ENCODE data around the gene RALGPS2.
"Not testable (repeated sequence)": the region's sequence is repeated elsewhere in the genome, so short reads cannot be mapped to it uniquely, and the experiment has no call there.

The RALGPS2 gene

GRCh38 chr1:178781533-178782330 is 56.7 kb downstream of the RALGPS2 start:
- no peak for DNase-seq (ENCODE audit: low read depth in 2 of 2)

DNA sequence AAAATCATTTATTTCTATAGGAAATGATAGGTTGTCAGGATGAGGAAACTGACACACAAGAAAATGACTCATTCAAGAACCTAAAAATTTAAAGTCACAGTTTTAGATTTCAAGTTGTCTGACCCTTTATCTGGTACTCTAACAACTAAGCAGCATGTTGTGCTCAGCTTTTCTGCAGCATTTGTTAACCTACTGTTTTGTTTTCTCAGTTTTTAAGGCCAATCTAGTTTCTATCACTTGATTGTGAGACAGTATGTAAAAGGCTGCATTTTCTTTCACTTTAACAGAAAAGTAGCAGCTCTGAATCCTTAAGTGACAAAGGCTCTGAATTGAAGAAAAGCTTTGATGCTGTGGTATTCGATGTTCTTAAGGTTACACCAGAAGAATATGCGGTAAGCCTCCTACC is 59.1 kb downstream of the RALGPS2 start:
- DNase-seq (ENCODE audit: low read depth in 2 of 2), result no peak

DNA sequence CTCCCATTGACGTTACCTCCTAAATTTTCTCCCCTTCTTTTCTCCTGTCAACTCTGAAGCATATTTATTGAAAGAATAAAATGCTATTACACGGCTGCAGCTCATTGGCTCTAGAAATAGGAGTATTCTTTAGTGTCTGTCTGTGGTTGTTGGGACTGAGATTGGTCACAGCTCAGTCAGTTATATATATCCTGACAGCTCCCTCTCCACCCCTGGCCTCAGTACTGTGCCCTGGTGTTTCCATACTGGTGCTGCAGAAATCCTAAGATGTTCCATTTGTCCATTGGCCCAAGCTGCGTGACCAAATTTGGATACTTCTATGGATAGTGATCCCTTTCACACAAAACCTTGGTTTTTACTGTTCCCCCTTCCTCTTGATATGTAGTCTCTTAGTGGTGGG is 67.3 kb downstream of the RALGPS2 start:
- no peak for DNase-seq (ENCODE audit: low read depth in 2 of 2)

- no peak for DNase-seq (ENCODE audit: low read depth in 2 of 2)
Observed at GRCh38 chr1:178796013-178796412, 71.0 kb downstream of the RALGPS2 start.

DNA sequence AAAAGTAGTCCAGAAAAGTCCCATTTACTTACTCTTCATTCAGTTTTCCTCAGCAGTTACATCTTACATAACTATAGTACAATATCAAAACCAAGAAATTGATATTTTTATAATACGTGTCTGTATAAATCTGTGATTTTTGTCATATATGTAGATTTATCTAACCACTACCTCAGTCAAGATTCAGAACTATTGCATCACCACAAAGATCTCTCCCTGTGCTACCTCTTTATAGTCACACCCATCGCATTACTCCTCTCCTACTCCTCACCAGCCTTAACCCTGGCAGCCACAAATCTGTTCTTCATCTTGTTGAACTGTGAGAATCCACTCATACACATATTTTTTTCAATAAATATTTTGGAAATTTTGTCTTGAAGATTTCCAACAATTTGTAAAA is 72.5 kb downstream of the RALGPS2 start:
- no peak for DNase-seq (ENCODE audit: low read depth in 2 of 2)

DNA sequence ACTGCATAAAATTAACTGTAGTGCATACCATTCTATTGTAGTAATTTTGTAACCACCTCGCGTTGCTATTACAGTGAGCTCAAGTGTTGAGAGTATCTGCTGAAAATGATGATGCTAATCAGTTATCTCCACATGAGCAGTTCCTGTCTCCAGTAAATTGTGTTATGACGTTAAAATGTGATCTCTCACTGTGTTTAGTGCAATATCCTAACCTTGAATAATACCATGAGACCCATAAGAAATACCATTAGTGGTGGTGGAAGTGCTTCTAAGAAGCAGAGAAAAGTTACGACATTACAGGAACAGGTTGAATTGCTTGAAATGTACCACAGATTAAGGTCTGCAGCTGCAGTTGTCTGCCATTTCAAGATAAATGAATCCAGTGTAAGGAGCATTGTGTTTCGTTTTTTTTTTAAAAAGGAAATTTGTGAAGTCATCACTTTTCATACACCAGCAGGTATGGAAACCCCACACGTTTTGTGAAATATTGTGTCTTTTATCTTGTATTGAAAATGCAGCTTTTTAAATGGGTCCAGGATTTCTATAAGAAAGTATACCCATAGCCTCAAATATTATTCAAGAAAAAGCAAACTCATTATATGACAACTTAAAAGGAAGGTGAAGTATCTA is 73.3 kb downstream of the RALGPS2 start:
- DNase-seq (ENCODE audit: low read depth in 2 of 2), result no peak

DNA sequence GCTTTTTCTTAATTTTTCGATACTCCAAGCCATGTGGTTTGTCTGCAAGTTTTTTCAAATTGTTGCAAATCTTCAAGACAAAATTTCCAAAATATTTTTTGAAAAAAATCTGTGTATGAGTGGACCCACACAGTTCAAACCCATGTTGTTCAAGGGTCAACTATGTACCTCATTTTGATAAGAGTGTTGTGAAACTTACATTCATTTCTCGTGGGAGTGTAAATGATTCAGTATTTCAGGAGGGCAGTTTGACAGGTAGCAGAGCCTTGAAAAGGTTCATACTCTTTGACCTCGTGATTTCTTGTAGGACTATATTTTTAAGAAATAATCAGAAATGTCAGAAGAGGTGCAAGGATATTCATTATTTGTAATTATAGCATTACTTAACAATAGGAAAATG is 77.8 kb downstream of the RALGPS2 start:
- no peak for DNase-seq (ENCODE audit: low read depth in 2 of 2)

DNA sequence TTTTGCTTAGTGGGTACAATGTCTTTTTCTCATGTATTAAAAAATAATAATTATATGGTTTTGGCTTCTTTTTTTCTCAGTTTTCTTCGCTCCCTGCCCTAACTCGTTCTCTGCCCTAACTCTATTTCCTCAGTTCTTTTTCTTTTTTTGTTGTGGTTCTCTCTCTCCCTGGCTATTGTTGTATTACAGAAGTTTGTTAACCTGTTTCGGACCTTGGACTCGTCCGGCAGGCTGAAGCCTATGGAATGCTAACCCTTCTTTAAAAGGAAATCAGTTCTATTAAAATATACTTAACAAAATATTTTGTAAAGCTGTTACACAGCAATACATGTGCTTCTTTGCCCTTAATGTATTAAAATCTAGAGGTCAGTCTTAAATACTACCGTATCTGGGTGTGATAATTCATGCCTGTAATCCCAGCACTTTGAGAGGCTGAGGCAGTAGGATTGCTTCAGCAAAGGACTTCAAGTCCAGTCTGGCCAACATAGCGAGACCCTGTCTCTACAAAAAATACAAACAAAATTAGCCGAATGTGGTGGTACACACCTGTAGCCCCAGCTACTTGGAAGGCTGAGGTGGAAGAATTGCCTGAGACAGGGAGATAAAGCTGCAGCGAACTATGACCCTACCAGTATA is 81.7 kb downstream of the RALGPS2 start:
- DNase-seq (ENCODE audit: low read depth in 2 of 2), result no peak

DNA sequence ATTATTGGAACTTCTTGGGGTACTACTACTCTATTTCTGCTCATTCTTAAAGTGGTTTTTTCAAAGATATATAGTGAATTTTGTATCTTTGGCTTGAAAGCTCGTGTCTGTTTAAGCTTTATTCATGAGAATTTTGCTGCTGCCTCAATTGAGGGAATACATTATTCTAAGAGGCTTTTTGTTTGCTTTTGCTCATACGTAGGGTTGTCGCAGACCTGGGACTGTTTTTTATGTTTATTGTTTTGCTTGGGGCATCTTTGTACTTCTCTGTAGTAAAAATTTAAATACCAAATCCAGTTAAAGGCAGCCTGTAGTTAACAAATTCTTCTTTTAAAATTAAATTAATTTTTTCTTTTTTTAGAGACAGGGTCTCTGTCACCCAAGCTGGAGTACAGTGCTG is 83.5 kb downstream of the RALGPS2 start:
- no peak for DNase-seq (ENCODE audit: low read depth in 2 of 2)

DNA sequence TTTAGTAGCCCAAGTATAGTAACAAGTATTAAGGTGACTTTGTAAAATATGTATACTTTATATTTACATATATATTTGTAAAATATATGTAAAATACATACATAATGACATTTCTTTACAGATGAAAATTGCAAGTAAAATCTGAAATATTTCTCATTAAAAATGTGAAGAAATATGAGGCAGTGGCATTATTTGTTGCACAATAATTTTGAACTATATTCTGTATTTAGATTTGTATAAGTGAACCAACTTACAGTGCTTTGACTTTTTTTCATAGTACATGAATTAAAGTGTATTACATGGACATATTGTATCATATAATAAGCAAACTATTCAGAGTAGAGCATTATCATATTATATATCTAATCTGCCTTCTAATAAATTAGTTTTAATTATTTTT is 85.5 kb downstream of the RALGPS2 start:
- DNase-seq (ENCODE audit: low read depth in 2 of 2), result no peak

- DNase-seq (ENCODE audit: low read depth in 2 of 2), result no peak
Observed at GRCh38 chr1:178818416-178818815, 93.4 kb downstream of the RALGPS2 start.

DNA sequence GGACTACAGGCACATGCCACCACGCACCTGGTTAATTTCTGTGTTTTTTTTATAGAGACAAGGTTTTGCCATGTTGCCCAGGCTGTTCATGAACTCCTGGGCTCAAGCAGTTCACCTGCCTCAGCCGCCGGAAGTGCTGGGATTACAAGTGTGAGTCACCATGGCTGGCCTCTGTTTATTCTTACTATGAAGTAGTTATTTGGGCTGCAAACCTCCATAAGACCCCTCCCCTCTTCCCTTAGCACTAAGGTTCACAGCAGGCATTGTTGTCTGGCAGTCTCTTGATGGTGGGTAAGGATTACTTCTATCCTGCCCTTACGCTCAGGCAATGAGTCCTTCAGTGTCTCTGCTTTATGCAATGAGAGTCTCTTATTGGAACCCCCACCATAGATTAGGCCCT is 94.1 kb downstream of the RALGPS2 start:
- no peak for DNase-seq (ENCODE audit: low read depth in 2 of 2)

GRCh38 chr1:178821134-178821866 is 96.3 kb downstream of the RALGPS2 start:
- DNase-seq (ENCODE audit: low read depth in 2 of 2), result no peak

GRCh38 chr1:178825167-178825566 is 100.1 kb downstream of the RALGPS2 start:
- no peak for DNase-seq (ENCODE audit: low read depth in 2 of 2)

DNA sequence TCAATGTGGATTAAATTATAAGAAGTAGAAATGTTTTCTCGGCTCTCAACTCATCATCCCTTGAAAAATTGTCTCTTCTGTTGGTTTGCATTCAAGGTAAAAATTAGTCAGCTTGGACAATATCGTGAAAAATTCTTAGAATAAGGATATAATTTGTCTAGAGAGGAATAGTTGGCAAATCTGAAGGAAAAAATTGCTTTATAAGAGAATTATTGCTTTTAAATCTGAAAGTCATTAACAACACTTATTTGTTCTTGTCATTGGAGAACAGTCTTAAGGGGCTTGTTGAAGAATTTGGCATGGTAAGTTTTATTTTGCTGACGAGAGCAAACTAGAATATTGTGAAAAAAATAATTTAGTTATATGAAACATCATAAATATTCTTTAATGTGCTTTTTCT is 119.4 kb downstream of the RALGPS2 start:
- no peak for DNase-seq (ENCODE audit: low read depth in 2 of 2)

GRCh38 chr1:178846306-178846705 is 121.3 kb downstream of the RALGPS2 start:
- DNase-seq (ENCODE audit: low read depth in 2 of 2), result no peak

DNA sequence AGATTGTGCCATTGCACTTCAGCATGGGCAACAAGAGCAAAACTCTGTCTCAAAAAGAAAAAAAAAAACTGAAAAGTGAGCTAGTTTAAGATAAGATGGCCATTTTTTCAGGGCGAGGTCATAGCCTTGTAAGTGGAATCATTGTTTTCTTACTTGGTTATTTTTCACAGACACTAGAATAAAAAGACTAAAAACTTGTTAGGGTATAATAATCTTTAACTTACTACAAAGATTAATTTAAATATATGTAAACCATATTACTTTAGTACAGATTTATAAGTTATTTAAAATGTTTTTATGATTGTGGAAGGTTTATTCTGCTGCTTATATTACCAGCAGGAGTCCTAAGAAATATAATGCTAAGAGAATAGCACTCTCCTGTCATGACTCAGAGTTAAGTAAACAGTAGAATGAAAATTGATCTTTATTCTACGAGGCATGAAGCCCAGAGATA is 122.4 kb downstream of the RALGPS2 start:
- DNase-seq (ENCODE audit: low read depth in 2 of 2), result no peak

DNA sequence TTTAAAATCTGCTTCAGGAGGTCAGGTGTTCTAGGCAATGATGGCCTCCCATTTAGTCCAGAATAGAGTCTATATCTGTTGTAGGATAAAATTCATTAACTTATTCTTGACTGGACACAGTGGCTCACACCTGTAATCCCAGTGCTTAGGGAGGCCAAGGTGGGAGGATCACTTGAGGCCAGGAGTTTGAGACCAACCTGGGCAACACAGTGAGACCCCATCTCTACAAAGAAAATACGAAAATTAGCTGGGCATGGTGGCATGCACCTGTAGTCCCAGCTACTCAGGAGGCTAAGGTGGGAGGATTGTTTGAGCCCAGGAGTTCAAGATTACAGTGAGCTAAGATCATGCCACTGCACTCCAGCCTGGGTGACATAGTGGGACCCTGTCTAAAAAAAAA is 122.9 kb downstream of the RALGPS2 start:
- not testable (repeated sequence) for DNase-seq (ENCODE audit: low read depth in 2 of 2)

- DNase-seq (ENCODE audit: low read depth in 2 of 2), result no peak
Observed at GRCh38 chr1:178849918-178850317, 124.9 kb downstream of the RALGPS2 start.

DNA sequence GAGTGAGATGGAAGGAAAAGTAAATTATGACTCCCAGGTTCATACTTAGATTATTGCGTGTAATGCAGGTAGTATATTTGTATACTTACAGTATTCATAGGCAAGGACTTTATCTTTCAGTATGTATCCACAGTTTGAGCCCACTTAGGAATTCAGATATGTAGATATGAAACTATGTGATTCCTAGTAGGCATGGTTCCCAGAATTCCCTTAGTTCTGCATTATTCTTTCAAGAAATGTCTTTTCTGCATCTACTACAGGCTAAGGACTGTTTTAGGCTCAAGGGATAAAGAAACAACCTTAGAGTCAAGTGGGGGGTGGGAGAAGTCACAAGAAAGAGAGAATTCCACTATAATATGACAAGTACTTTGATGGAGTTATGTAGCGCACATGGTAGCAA is 132.1 kb downstream of the RALGPS2 start:
- no peak for DNase-seq (ENCODE audit: low read depth in 2 of 2)

DNA sequence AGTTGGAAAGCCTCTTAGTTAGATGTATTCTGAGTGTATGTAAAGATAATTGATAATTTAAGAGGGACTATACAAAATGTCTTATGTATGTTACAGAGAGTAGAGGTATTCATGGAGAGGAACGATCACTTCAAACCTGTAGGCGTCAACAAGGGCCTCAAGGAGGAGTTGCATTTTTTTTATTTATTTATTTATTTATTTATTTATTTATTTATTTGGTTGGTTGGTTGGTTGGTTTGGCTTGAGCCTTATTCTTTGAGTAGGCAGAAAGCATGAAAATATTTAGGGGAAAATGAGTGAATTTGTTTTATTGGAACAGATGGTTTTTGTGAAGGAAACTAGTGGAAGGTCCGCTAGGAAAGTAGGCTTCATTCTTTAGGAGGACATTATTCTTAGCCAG is 137.4 kb downstream of the RALGPS2 start:
- no peak for DNase-seq (ENCODE audit: low read depth in 2 of 2)

DNA sequence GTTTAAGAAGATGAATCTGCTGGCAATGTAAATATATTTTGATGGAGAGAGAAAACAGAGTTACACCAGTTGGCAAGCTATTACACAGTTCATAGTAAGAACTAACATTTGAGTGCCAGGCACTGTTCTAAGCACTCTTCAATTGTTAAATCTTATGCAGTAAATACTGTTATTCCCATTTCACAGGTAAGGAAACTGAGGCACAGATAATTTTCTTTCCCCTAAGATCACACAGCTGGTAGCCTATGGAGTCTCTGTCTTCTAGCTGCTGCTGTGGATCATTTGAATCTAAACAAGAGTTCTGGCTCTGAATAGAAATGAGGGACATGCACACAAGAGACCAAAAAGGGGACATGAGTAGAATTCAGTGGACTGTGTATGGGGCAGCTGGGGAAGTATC is 137.8 kb downstream of the RALGPS2 start:
- no peak for DNase-seq (ENCODE audit: low read depth in 2 of 2)

Data from stimulated activated CD4-positive, alpha-beta T cell treated with anti-CD3 and anti-CD28 coated beads, Interleukin-1b, Interleukin-23, amount 100 ng/mL, for 1 hour (primary cell).